Chondrocyte (in vitro differentiated cells): ENCODE data around the gene TRIM32. TPM values are rescaled to one million over a fixed set of nuclear protein-coding genes. Genes with fewer than 3 reads are reported as not detected.
"Not testable (repeated sequence)": the region's sequence is repeated elsewhere in the genome, so short reads cannot be mapped to it uniquely, and the experiment has no call there.

ENCODE experiments used
- DNase-seq: peaks from one replicate; pipeline ENCODE4 v3.0.0; 2021; ENCODE audit warnings: mixed read lengths, low spot score
- H3K27ac Mint-ChIP-seq: one replicate; pipeline ENCODE4 v1.8.0; 2021; ENCODE audit warnings: mild to moderate bottlenecking, moderate library complexity, mixed read lengths; ENCODE audit not compliant: unreplicated experiment
- H3K27me3 Mint-ChIP-seq: 2 replicates; pipeline ENCODE4 v1.8.0; 2021; ENCODE audit warnings: low read depth, mixed read lengths
- H3K36me3 Mint-ChIP-seq: 2 replicates; pipeline ENCODE4 v1.8.0; 2021; ENCODE audit warnings: low read depth, mixed read lengths
- H3K4me1 Mint-ChIP-seq: 2 replicates; pipeline ENCODE4 v1.8.0; 2021; ENCODE audit warnings: low read depth, mild to moderate bottlenecking, mixed read lengths
- H3K4me3 Mint-ChIP-seq: one replicate; pipeline ENCODE4 v1.8.0; 2021; ENCODE audit warnings: mild to moderate bottlenecking, moderate library complexity, mixed read lengths; ENCODE audit not compliant: unreplicated experiment
- H3K9me3 Mint-ChIP-seq: 2 replicates; pipeline ENCODE4 v1.8.0; 2021; ENCODE audit warnings: low read depth, mixed read lengths
- total RNA-seq: library from RNA; stranded (reverse); gene quantifications from 3 replicates; pipeline ENCODE4 v1.2.1, GENCODE V29; 2021
- TF ChIP-seq, protein P1 (sequence below): fragments of 200-600 bp; sonication (generic); IDR thresholded peaks from 2 replicates; pipeline ENCODE4 v1.5.0; 2021; ENCODE audit warnings: antibody characterized with exemption, mild to moderate bottlenecking, moderate library complexity

Gene TRIM32
- total RNA-seq, 1 donor from 2014 or later: 40.1 TPM

DNA sequence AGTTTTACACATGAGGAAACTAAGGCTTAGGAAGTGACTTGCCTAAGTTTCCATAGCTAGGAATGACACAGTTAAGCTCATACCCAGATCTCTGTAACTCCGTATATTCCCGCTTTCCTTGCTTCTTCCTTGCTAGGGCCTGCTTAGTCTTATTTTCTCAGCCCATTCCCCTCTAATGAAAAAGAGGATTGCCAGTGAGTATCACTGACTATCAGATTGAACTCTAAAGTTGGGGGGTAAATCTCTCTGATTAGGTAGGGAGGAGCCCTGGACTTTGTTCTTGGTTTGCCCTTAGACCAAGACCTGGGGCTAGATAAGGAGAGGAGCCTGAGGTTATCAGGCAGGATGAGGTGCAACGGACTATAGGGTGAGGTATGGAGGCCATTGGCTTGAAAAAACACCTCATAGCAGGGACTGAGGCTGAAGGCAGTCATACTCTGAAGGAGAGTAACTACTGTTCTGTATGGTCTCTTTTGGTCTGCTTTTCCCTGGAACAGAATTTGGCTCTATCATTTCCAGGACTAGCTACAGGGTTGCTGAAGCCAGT lies 2.5 kb downstream of the TRIM32 start:
- peaks cover 76% of the 10 kb centered on the region for H3K4me1 Mint-ChIP-seq
- peak overlapping the region; percentile 96 for H3K4me3 Mint-ChIP-seq
- H3K27me3 Mint-ChIP-seq: no peaks in the 10 kb centered on the region
- no peaks in the 10 kb centered on the region for H3K36me3 Mint-ChIP-seq
- no peak for DNase-seq
- H3K27ac Mint-ChIP-seq: no peak overlapping the region
- H3K9me3 Mint-ChIP-seq: no peaks in the 10 kb centered on the region
- TF ChIP-seq, protein P1, sequence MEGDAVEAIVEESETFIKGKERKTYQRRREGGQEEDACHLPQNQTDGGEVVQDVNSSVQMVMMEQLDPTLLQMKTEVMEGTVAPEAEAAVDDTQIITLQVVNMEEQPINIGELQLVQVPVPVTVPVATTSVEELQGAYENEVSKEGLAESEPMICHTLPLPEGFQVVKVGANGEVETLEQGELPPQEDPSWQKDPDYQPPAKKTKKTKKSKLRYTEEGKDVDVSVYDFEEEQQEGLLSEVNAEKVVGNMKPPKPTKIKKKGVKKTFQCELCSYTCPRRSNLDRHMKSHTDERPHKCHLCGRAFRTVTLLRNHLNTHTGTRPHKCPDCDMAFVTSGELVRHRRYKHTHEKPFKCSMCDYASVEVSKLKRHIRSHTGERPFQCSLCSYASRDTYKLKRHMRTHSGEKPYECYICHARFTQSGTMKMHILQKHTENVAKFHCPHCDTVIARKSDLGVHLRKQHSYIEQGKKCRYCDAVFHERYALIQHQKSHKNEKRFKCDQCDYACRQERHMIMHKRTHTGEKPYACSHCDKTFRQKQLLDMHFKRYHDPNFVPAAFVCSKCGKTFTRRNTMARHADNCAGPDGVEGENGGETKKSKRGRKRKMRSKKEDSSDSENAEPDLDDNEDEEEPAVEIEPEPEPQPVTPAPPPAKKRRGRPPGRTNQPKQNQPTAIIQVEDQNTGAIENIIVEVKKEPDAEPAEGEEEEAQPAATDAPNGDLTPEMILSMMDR: no peak

DNA sequence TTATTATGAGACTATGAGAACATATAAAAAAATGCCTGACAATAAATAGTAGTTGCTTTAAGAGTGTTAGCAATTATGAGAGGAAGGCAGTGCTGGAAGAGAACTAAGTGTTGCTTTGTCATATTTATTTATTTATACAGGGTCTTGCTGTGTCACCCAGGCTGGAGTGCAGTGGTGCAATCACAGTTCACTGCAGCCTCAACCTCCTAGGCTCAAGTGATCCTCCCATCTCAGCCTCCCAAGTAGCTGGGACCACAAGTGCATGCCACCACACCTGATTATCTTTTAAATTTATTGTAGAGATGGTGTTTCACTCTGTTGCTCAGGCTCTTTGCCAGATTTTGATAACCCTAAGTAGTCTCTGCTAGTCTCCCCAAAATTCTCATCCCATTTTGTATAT lies 3.7 kb downstream of the TRIM32 start:
- not testable (repeated sequence) for H3K27ac Mint-ChIP-seq, H3K27me3 Mint-ChIP-seq, H3K4me3 Mint-ChIP-seq, H3K9me3 Mint-ChIP-seq, DNase-seq, H3K36me3 Mint-ChIP-seq
- peaks cover 89% of the 10 kb centered on the region for H3K4me1 Mint-ChIP-seq

DNA sequence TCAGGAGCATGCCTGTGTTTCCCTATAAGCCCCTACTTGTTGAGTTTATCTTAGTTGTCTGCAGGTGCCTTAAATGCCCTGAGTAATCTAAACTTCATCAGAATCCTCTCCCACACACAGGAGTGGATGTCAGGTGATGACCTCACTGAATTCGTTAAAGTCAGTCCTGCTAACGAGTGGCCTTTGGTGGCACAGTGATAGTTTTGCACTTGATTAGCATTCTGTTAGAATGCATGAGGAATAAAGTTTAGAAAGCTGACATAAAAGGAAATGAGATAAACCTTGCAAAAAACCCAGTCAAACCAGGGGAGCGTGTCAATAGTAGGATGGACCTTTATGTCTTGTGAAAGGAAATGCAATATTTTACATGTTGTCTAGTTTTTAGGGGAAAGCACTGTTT lies 4.5 kb downstream of the TRIM32 start:
- Mint-ChIP-seq H3K27ac (no peak overlapping the region), H3K36me3 (peaks cover 2% of the 10 kb centered on the region), H3K9me3 (no peaks in the 10 kb centered on the region), H3K4me1 (peaks cover 91% of the 10 kb centered on the region), H3K27me3 (no peaks in the 10 kb centered on the region), H3K4me3 (no peak overlapping the region)
- DNase-seq: no peak
- TF ChIP-seq, protein P1: no peak

DNA sequence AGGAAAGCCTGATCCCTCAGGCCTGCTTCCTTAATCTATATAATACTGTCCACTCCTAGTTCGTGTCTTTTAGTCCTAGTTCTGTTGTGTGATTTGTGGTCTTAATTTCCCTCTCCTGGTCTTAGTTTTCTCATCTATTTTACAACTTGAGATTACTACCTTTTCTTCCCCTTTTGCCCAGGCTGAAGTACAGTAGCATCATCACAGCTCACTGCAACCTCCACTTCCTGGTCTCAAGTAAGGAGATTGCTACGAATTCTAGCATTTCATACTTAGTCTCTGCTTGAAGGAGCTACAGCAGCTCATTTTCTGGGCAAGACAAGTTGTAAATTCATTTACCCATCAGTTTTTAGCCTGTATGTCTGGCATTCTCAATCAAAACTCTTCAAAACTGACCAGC lies 5.5 kb downstream of the TRIM32 start:
- peaks cover 3% of the 10 kb centered on the region for H3K36me3 Mint-ChIP-seq
- no peaks in the 10 kb centered on the region for H3K27me3 Mint-ChIP-seq
- DNase-seq: no peak
- no peaks in the 10 kb centered on the region for H3K9me3 Mint-ChIP-seq
- H3K4me3 Mint-ChIP-seq: no peak overlapping the region
- TF ChIP-seq, protein P1: no peak
- peaks cover 95% of the 10 kb centered on the region for H3K4me1 Mint-ChIP-seq
- peak overlapping the region; percentile 81 for H3K27ac Mint-ChIP-seq

DNA sequence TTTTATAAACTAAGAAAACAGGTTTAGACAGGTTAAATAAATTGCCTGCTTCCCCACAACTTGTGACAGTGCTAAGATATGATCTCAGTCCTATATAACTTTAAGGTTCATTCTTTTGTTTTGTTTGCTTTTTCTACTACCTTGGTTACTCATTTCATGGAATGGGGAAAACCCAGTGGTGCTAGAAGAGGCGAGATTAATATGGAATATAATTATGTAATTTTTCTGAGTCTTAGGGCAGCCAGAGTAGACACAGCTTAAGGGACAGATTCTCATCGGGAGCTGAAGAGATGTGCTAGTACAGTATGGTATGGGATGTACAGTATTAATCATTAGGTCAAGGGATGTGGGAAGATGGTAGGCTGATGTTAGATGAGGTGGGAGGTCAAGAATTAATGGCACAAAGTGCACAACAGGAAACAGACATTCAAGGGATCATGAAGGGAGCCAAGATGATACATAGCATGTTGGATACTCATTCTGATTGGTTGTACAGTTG lies 6.2 kb downstream of the TRIM32 start:
- H3K4me1 Mint-ChIP-seq: peaks cover 95% of the 10 kb centered on the region
- H3K4me3 Mint-ChIP-seq: no peak overlapping the region
- peak overlapping the region; percentile 65 for H3K27ac Mint-ChIP-seq
- TF ChIP-seq, protein P1: no peak
- H3K27me3 Mint-ChIP-seq: no peaks in the 10 kb centered on the region
- no peak for DNase-seq
- H3K9me3 Mint-ChIP-seq: no peaks in the 10 kb centered on the region
- H3K36me3 Mint-ChIP-seq: peaks cover 10% of the 10 kb centered on the region

DNA sequence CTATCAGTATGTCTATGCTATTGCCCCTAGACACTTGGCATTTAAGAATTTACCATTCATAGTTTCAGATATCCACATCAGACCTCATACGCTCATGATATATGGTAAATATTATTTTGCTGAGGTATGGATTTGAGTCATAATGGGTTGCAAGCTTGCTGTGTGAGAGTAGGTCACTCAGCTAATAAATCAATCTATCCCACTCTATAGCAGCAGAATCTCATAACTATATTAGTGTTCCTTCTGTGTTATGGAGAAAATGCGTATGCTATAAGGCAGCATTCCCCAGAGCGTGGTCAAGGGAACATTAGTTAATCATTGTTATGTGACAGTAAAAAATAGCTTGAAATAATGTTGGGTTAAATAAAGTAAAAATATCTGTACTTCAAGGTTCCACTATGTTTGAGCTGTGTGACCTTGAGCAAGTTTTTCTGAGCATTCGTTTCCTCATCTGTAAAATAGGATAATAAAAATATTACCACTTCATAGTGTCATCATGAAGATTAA lies 7.7 kb downstream of the TRIM32 start:
- H3K9me3 Mint-ChIP-seq: no peaks in the 10 kb centered on the region
- peaks cover 23% of the 10 kb centered on the region for H3K36me3 Mint-ChIP-seq
- no peaks in the 10 kb centered on the region for H3K27me3 Mint-ChIP-seq
- H3K4me3 Mint-ChIP-seq: no peak overlapping the region
- TF ChIP-seq, protein P1: no peak
- peaks cover 82% of the 10 kb centered on the region for H3K4me1 Mint-ChIP-seq
- no peak for DNase-seq
- peak overlapping the region; percentile 72 for H3K27ac Mint-ChIP-seq
